ENCODE results near the gene PEX11A.
"Not testable (repeated sequence)": the region's sequence is repeated elsewhere in the genome, so short reads cannot be mapped to it uniquely, and the experiment has no call there.

The PEX11A gene

DNA sequence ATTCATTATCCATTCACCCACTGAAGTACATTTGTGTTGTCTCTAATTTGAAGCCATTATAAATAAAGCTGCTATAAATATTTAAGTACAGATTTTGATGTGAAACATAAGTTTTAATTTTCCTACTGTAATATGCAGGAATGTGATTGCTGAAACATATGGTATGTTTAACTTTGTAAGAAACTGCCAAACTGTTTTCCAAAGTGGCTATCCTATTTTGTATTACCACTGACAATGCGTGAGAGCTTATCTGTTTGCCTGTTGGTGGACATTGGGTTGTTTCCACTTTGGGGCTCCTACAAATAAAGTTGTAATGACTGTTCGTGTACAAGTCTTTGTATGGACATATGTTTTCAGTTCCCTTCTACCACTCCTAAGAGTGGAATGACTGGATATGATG lies 2.5 kb upstream of the PEX11A start:
- no peaks in the 10 kb centered on the region for H3K9me3 ChIP-seq (ENCODE audit: control insufficient read depth, insufficient read depth, low read length)
- H3K9ac ChIP-seq (ENCODE audit: low read depth, low read length): no peak overlapping the region
- H3K36me3 ChIP-seq (ENCODE audit: insufficient read depth, low read length): no peaks in the 10 kb centered on the region
- no peaks in the 10 kb centered on the region for H3K4me1 ChIP-seq (ENCODE audit: insufficient read depth, low read length)

DNA sequence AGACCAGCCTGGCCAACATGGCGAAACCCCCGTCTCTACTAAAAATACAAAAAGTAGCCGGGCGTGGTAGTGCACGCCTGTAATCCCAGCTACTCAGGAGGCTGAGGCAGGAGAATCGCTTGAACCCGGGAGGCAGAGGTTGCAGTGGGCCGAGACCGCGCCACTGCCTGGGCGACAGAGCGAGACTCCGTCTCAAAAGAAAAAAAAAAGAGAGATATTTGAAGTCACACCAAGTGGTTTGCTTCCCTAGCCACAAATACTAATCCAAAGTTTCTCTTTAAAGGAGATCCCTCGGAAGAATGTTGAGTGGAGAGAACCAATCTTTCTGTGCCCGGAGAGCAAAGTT lies 651 bp downstream of the PEX11A start:
- H3K36me3 ChIP-seq (ENCODE audit: insufficient read depth, low read length); H3K9me3 ChIP-seq (ENCODE audit: control insufficient read depth, insufficient read depth, low read length); H3K4me1 ChIP-seq (ENCODE audit: insufficient read depth, low read length): not testable (repeated sequence)
- peak overlapping the region; percentile 87; the same call in 1 of the 2 replicates for H3K9ac ChIP-seq (ENCODE audit: low read depth, low read length)

DNA sequence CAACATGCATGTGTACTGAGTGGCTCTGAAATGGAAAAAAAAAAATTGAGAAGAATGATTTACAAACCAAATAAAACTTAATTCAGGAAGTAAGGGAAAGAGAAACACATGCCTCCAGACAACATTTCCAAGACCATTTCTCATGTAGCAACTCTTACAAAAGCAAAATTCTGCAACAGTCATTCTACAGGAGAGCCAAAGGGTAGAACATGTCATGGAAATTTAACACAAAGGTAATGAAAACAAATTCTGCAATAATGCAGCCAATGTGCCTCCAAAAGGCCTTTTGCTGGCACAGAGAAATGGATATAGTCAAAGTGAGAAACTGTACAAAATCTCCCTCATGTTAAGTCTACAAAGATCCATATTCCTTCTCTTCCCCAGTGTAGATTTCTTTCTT lies 4.0 kb downstream of the PEX11A start:
- H3K4me1 ChIP-seq (ENCODE audit: insufficient read depth, low read length): no peaks in the 10 kb centered on the region

DNA sequence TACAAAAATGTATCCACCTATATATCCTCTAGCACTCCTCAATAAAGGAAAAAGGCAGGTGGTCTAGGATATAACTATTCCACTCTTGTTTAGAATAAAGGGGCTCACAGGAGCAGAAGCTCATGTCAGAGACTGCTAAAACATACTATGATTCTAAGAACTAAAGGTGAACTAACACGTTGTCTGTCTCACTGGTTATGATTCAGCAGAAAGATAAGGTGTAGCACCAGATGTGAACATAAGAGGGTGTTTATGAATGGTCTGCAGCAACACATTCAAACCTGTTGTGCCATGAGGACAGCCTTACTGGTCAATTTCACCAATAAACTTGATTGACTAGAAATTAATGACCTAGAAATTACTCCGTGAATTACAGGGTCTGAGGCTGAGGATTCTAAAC lies 4.6 kb downstream of the PEX11A start:
- H3K9ac ChIP-seq (ENCODE audit: low read depth, low read length): no peak overlapping the region
- H3K4me1 ChIP-seq (ENCODE audit: insufficient read depth, low read length): no peaks in the 10 kb centered on the region
- H3K36me3 ChIP-seq (ENCODE audit: insufficient read depth, low read length): no peaks in the 10 kb centered on the region
- H3K9me3 ChIP-seq (ENCODE audit: control insufficient read depth, insufficient read depth, low read length): no peaks in the 10 kb centered on the region

More for the DNA sequence above, 4.0 kb downstream of the PEX11A start:
- no peaks in the 10 kb centered on the region for H3K9me3 ChIP-seq (ENCODE audit: control insufficient read depth, insufficient read depth, low read length)
- no peaks in the 10 kb centered on the region for H3K36me3 ChIP-seq (ENCODE audit: insufficient read depth, low read length)
- H3K9ac ChIP-seq (ENCODE audit: low read depth, low read length): no peak overlapping the region

DNA sequence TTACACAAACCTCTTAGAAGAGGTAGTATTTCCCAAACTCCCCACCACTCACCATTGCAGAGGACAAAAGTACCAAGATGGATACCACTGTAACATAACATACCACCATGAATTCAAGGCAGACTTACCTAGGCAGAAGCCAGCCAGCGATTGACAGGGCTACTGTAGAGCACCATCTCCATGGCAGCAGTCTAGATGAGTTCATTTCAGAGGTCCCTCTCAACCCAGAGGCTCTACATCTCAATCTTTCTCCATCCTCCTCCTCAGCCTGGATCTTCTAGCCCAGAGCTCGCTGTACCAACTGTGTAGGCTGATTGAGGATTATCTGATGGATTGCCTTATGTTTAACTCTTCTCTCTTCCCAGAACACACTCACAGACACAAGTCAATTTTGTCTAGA lies 9.4 kb downstream of the PEX11A start:
- H3K4me1 ChIP-seq (ENCODE audit: insufficient read depth, low read length): no peaks in the 10 kb centered on the region
- H3K36me3 ChIP-seq (ENCODE audit: insufficient read depth, low read length): no peaks in the 10 kb centered on the region
- no peak overlapping the region for H3K9ac ChIP-seq (ENCODE audit: low read depth, low read length)
- no peaks in the 10 kb centered on the region for H3K9me3 ChIP-seq (ENCODE audit: control insufficient read depth, insufficient read depth, low read length)

DNA sequence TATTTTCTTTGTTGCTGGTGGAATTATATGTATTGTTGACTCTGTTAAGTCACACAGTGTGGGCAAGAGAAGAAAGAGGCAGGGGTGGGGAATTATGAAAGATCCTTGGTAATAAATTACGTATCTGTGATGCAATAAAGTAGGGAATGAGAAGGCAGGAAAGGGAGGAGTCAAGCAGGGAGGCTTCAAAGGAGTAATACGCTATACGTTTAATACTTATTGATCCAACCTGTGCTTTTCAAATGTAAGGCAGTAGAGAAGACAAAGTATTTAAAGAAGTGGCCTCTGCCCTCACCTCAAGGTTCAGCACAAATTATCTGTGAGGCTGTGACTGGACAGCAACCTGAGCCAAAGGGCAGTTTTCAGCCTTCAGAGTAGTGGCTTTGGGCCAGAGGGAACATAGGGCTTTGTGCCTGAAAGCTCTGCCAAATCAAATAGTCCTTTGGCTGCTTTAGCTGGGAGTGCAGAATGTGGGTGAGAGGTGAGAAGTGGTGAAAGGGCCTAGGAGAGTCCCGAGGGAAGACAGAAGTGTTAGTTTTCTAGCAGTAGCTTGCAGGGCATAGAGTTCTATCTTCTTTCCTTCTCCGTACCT lies 10.2 kb downstream of the PEX11A start:
- Histone ChIP-seq H3K36me3 (ENCODE audit: insufficient read depth, low read length) (no peaks in the 10 kb centered on the region), H3K4me1 (ENCODE audit: insufficient read depth, low read length) (no peaks in the 10 kb centered on the region), H3K9ac (ENCODE audit: low read depth, low read length) (no peak overlapping the region), H3K9me3 (ENCODE audit: control insufficient read depth, insufficient read depth, low read length) (no peaks in the 10 kb centered on the region)

DNA sequence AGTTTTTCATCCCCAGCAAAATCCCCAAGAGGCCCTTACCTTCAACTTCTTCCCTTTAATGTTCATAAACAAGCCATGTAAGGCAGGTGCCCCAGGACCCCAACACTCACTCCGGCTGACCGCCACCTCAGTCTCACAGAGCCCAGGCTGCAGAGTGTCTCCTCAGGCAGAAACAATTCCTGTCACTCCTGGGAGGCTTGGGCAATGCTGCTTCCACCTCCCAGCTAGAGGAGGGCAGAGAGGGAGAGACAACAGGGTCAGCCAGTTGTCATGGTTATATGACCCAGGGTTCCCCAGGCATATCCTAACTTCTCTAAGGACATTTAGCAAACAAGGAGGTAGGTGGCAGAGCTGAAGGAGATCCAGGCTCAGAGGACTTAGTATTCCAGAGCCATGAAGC lies 11.3 kb downstream of the PEX11A start, which contains the start of gene PLIN1:
Gene PLIN1 (minus strand): TSS at position 156 of the 400 bp plus-strand sequence. CDS start 1,878 bp downstream, outside the sequence.
- H3K9ac ChIP-seq (ENCODE audit: low read depth, low read length): no peak within 1 kb of the TSS
- no peaks in the 10 kb centered on the region for H3K36me3 ChIP-seq (ENCODE audit: insufficient read depth, low read length)
- H3K4me1 ChIP-seq (ENCODE audit: insufficient read depth, low read length): no peaks in the 10 kb centered on the region
- no peaks in the 10 kb centered on the region for H3K9me3 ChIP-seq (ENCODE audit: control insufficient read depth, insufficient read depth, low read length)

DNA sequence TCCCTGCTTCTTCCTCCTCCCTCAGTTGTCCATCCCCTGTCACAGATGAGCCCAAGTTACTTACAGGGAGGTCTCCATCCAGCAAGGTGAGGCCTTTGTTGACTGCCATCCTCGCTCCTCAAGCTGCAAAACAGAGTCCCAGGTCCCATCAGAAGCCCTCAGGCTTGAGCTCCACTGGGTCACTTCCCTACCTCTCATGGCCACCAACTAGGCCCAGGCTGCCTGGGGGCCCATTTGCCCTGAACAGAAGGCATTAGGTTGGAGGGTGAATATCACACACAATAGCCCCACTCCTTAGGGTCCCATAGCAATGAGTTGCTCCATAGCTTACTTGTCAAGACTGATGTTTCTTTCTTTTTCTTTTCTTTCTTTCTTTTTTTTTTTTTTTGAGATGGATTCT lies 13.2 kb downstream of the PEX11A start:
- Histone ChIP-seq H3K9me3 (ENCODE audit: control insufficient read depth, insufficient read depth, low read length) (no peaks in the 10 kb centered on the region), H3K36me3 (ENCODE audit: insufficient read depth, low read length) (no peaks in the 10 kb centered on the region), H3K9ac (ENCODE audit: low read depth, low read length) (no peak overlapping the region), H3K4me1 (ENCODE audit: insufficient read depth, low read length) (no peaks in the 10 kb centered on the region)

DNA sequence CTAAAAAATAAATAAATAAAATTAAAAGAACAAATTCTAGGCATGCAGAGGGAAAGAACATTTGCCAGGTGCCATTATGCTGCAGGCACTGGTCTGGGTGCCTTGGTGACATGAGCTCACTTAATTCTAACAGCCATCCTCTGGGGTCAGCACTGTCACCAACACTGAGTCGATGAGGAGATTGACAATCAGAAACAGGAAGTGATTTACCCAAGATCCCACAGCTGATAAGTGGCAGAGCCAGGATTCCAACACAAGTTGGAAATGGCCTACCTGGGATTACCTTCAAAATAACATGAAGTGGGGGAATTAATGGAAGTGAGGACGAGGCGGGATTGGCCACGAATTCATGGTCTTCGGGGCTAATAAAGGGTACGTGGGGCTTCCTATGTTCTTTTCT lies 14.9 kb downstream of the PEX11A start:
- Histone ChIP-seq H3K36me3 (ENCODE audit: insufficient read depth, low read length) (no peaks in the 10 kb centered on the region), H3K4me1 (ENCODE audit: insufficient read depth, low read length) (no peaks in the 10 kb centered on the region), H3K9ac (ENCODE audit: low read depth, low read length) (no peak overlapping the region), H3K9me3 (ENCODE audit: control insufficient read depth, insufficient read depth, low read length) (no peaks in the 10 kb centered on the region)

DNA sequence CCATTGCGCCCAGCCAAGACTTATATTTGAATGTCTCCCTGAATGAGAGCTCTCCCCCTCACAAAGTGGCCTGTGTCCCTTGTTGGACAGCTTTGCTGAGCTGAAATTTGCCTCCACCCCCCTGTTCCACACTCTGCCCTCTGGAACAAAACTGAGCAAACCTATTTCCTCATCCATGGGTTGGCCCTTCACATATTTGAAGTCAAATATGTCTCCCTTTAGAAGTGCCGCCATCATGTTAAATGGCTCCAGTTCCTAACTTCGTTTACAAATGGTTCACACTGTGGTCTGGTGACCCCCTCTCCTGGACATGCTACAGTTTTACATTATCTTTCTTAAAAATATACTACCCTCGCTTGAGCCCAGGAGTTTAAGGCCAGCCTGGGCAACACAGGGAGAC lies 16.0 kb downstream of the PEX11A start:
- no peaks in the 10 kb centered on the region for H3K9me3 ChIP-seq (ENCODE audit: control insufficient read depth, insufficient read depth, low read length)
- H3K9ac ChIP-seq (ENCODE audit: low read depth, low read length): no peak overlapping the region
- H3K4me1 ChIP-seq (ENCODE audit: insufficient read depth, low read length): no peaks in the 10 kb centered on the region
- H3K36me3 ChIP-seq (ENCODE audit: insufficient read depth, low read length): no peaks in the 10 kb centered on the region

DNA sequence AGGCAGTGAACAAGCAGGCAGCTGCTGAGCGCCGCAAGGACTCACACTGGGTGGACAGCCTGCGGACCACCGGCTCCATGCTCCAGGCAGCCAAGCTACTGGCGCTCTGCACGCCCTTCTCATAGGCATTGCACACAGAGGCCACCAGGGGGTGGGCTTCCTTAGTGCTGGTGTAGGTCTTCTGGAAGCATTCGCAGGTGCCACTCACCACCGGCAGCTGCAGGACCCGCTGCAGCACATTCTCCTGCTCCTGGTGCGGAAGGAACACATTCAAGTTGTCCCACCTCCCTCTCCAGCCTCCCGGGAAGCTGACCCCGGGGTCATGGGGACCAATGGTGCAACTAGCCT lies 17.4 kb downstream of the PEX11A start:
- Histone ChIP-seq H3K9ac (ENCODE audit: low read depth, low read length) (no peak overlapping the region; the same call in 1 of the 2 replicates), H3K4me1 (ENCODE audit: insufficient read depth, low read length) (no peaks in the 10 kb centered on the region), H3K9me3 (ENCODE audit: control insufficient read depth, insufficient read depth, low read length) (no peaks in the 10 kb centered on the region), H3K36me3 (ENCODE audit: insufficient read depth, low read length) (no peaks in the 10 kb centered on the region)

DNA sequence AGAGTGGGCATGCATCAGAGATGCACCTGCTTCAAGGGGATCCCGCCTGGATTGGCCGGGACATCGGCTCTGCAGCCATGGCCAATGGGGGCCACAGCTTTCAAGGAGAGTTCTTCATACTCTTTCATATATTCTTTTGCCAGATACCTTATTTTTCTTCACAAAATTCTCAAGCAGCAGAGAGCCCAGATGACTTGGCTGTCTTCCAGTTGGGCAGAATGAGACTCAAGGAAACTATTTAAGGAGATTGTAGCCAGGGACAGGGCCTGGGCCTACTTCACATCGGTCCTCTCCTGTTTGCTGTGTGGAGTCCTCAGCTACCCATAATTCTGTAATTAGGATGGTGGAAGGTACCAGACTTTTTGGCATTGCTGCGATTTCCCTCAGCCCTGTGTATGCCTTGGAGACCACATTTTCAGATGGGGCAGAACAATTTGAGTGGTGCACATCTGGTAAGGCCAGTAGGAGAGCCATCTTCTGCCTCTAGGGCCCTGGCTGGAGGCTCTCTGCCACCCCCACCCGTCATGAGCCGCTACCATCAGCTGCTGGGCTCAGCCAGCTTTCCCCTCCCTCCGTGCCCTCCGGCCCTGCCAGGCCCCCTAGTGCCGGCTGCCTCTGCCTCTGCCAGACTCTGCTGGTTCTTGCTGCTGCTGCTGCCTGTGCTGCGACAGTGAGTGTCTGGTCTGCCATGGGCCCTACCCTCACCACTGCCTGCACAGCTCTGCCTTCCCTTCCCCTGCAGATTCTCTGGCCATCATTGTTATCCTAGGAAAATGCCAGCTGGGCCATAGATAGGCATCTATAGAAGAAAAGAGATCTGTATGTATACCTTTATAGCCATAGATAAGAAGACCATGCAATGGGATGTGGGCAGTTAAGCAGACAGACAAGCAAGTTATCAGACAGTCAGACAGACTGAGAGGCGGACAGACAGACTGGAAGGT lies 18.1 kb downstream of the PEX11A start:
- Histone ChIP-seq H3K4me1 (ENCODE audit: insufficient read depth, low read length) (no peaks in the 10 kb centered on the region), H3K9ac (ENCODE audit: low read depth, low read length) (no peak overlapping the region; the same call in 1 of the 2 replicates), H3K36me3 (ENCODE audit: insufficient read depth, low read length) (no peaks in the 10 kb centered on the region), H3K9me3 (ENCODE audit: control insufficient read depth, insufficient read depth, low read length) (no peaks in the 10 kb centered on the region)

DNA sequence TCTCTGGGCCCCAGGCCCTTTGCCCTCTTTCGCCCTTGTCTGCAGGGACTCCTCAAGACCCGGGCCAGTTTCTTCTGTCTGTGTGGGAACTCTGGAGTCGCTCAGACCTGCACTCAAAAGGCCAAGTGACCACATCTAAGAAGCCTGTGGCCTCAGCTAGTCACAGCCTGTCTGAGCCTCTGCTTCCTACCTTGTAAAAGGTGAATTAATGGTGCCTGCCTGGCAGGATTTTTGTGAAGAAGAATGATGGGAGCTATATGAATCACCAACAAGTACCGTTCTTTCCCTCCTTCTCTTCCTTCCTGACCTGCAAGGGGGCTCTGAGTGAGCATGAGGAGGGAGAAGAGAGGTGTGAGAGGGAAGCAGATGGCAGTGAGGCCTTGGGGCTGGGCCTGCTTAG lies 18.9 kb downstream of the PEX11A start:
- Histone ChIP-seq H3K4me1 (ENCODE audit: insufficient read depth, low read length) (no peaks in the 10 kb centered on the region), H3K36me3 (ENCODE audit: insufficient read depth, low read length) (no peaks in the 10 kb centered on the region), H3K9ac (ENCODE audit: low read depth, low read length) (no peak overlapping the region), H3K9me3 (ENCODE audit: control insufficient read depth, insufficient read depth, low read length) (no peaks in the 10 kb centered on the region)

DNA sequence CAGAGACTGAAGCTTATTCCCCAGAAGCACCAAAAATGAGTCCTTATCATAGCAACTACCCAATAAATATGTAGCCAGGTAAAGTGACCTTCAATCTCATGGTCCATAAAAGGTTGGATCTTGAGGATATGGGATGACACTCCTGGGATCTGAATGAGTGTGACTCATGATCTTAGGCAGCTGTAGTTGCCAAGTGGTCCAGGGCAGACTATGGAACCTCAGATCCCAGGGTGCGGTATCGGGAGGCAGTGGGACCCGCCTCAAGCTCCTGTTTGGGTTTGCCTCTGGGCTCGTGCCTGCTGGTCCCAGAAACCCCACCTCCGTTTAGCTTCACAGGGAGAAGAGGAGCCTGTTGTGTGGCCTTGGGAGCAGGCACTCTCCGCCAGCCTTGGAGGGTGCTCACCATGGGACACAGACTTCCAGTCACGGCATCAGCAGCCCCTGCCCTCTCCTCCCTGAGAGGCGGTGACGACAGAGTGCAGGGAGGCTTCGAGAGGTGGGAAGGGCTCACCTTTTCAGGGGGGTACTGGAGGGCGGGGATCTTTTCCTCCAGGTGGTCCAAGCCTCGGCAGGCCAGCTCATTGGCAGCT lies 19.5 kb downstream of the PEX11A start:
- Histone ChIP-seq H3K4me1 (ENCODE audit: insufficient read depth, low read length) (0 out of 2 replicates have a peak, but pooled peaks cover 3% of the 10 kb centered on the region), H3K36me3 (ENCODE audit: insufficient read depth, low read length) (no peaks in the 10 kb centered on the region), H3K9ac (ENCODE audit: low read depth, low read length) (no peak overlapping the region), H3K9me3 (ENCODE audit: control insufficient read depth, insufficient read depth, low read length) (no peaks in the 10 kb centered on the region)

DNA sequence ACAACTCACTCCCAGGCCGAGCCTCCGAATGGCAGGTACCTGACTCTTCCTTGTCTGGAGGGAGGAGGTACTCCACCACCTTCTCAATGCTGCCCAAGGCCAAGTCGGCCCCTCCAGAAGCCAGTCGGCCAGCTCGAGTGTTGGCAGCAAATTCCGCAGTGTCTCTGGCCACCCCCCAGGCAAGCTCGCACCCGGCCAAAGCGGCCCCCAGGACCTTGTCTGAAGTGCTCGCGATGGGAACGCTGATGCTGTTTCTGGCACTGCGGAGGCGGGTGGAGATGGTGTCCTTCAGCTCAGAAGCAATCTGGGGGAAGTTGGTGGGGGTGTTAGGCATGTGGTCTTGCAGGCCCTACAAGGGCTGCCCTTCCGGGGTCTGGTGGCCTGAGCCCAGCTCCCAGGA lies 20.6 kb downstream of the PEX11A start:
- peaks cover 7% of the 10 kb centered on the region; the same call in 1 of the 2 replicates for H3K4me1 ChIP-seq (ENCODE audit: insufficient read depth, low read length)
- no peaks in the 10 kb centered on the region for H3K36me3 ChIP-seq (ENCODE audit: insufficient read depth, low read length)
- no peaks in the 10 kb centered on the region for H3K9me3 ChIP-seq (ENCODE audit: control insufficient read depth, insufficient read depth, low read length)
- no peak overlapping the region for H3K9ac ChIP-seq (ENCODE audit: low read depth, low read length)
